ENCODE data around the gene LTF. TPM values are rescaled to one million over a fixed set of nuclear protein-coding genes. Genes with fewer than 3 reads are reported as not detected.

Gene LTF
- total and polyA plus RNA-seq, 10 of the 15 experiments (the other 5 are each of a cell fraction or from before 2014, with no cell fraction given), result 0.03 to 0.31 TPM; not detected in 8

- TF ChIP-seq NFXL1 (IDR thresholded peaks at IDR 0.05; ENCODE audit: borderline replicate concordance) (no peak), POU2F2 (IDR thresholded peaks at IDR 0.05; ENCODE audit: borderline replicate concordance, low read depth, low read length) (peak; percentile 65; the same call in 1 of the 3 replicates), SPI1 (IDR thresholded peaks at IDR 0.05; ENCODE audit: borderline replicate concordance, insufficient read depth, low read depth, low read length) (no peak), NR2F1 (conservative IDR thresholded peaks at IDR 0.05) (no peak), EZH2 (IDR thresholded peaks at IDR 0.05; ENCODE audit: borderline replicate concordance, control insufficient read depth, low read depth, low read length) (no peak), E4F1 (IDR thresholded peaks at IDR 0.05; ENCODE audit: borderline replicate concordance, partially characterized antibody) (no peak), SMAD5 (IDR thresholded peaks at IDR 0.05; ENCODE audit: low read depth) (no peak)
Observed at GRCh38 chr3:46440531-46441294, 24.0 kb downstream of the LTF start (continued).

- H3K4me2 ChIP-seq (ENCODE audit: control insufficient read depth, insufficient read depth), result no peak overlapping the region
- H3K9me3 ChIP-seq (replicated peaks; ENCODE audit: control insufficient read depth, insufficient read depth, low read length), result no peaks in the 10 kb centered on the region; the same call in 2 of the 3 replicates
- WGBS (ENCODE audit: insufficient coverage, insufficient replicate concordance, low lambda C conversion rate, missing lambda C conversion rate), result 46% methylated on average over 3 of the region's 3 CpGs
- SMC1A ChIA-PET (ENCODE audit: uncharacterized antibody, unreplicated experiment), result no interaction called here
- no peak overlapping the region for H2AFZ ChIP-seq (ENCODE audit: control insufficient read depth, low read depth, low read length)
- H3K4me3 ChIP-seq, result no peak overlapping the region
- TF ChIP-seq ZZZ3 (IDR thresholded peaks at IDR 0.05; ENCODE audit: control insufficient read depth, insufficient read length, low read depth), result no peak
- H3K79me2 ChIP-seq (ENCODE audit: control insufficient read depth, insufficient read depth, low read length), result no peaks in the 10 kb centered on the region
- BruUV-seq (replicated peaks), result no TSS peak
- RAD21 ChIA-PET (ENCODE audit: unreplicated experiment), result no interaction called here
- H3K27ac ChIP-seq (ENCODE audit: control insufficient read depth, insufficient read depth), result no peak overlapping the region
- H3K9ac ChIP-seq (ENCODE audit: control insufficient read depth, insufficient read depth, low read length), result no peak overlapping the region
- peaks cover 5% of the 10 kb centered on the region for H3K4me1 ChIP-seq (ENCODE audit: control insufficient read depth, insufficient read depth, low read length)
- CTCF ChIA-PET, result interaction anchor here (1.7 to 3.4 kb wide), 2 partner anchors 11 to 14 kb away, joined by 6 to 11 read pairs; no protein-coding TSS in a partner anchor
- ATAC-seq (no peak), FAIRE-seq (no peak), DNase-seq (ENCODE audit: low read depth, low spot score) (no peak)
- H4K20me1 ChIP-seq (ENCODE audit: control insufficient read depth, insufficient read depth), result no peaks in the 10 kb centered on the region
- in situ Hi-C loops (cut with MboI) (no loop called here), intact Hi-C loops (cut with micrococcal nuclease; ENCODE audit: unreplicated experiment) (no loop called here)
- POLR2A ChIA-PET, result no interaction called here
- H3K27me3 ChIP-seq (replicated peaks in 1 of 2; ENCODE audit: control insufficient read depth in 2 of 2, insufficient read depth in 2 of 2, low read length in 1 of 2), result no peaks in the 10 kb centered on the region; a peak in 1 of 4 replicates
- H3K36me3 ChIP-seq (ENCODE audit: control insufficient read depth in 2 of 2, insufficient read depth in 2 of 2, low read length in 1 of 2), result no peaks in the 10 kb centered on the region
Observed at GRCh38 chr3:46438831-46439230, 25.9 kb downstream of the LTF start.

All from GM12878 (cell line).